Skeletal muscle tissue (tissue), 4 donors: ENCODE measurements around the gene BCAS3. TPM values are rescaled to one million over a fixed set of nuclear protein-coding genes. Genes with fewer than 3 reads are reported as not detected.

Experiments used
- H3K27ac ChIP-seq: one replicate; pipeline ENCODE4 v1.7.0; 2013; ENCODE audit warnings: mild to moderate bottlenecking, low read depth, low read length, inconsistent platforms
- H3K27me3 ChIP-seq, 3 donors: one replicate each; pipeline ENCODE4 v1.7.0; 2013; ENCODE audit warnings: low read length in 3 of 3; ENCODE audit not compliant: control insufficient read depth in 3 of 3, insufficient read depth in 3 of 3
- H3K36me3 ChIP-seq, 3 donors: one replicate each; pipeline ENCODE4 v1.7.0; 2013; ENCODE audit warnings: low read length in 3 of 3; ENCODE audit not compliant: control insufficient read depth in 3 of 3, insufficient read depth in 3 of 3
- H3K4me1 ChIP-seq, 3 donors: one replicate each; pipeline ENCODE4 v1.7.0; 2013; ENCODE audit warnings: low read length in 3 of 3, mild to moderate bottlenecking in 3 of 3; ENCODE audit not compliant: control insufficient read depth in 3 of 3, insufficient read depth in 3 of 3
- H3K4me3 ChIP-seq, 3 donors: one replicate each; pipeline ENCODE4 v1.7.0; 2013; ENCODE audit warnings: low read length in 3 of 3
- H3K9ac ChIP-seq, 3 donors: one replicate each; pipeline ENCODE4 v1.7.0; 2013; ENCODE audit warnings: low read length in 3 of 3, mild to moderate bottlenecking in 3 of 3, moderate library complexity in 2 of 3, low read depth in 1 of 3
- H3K9me3 ChIP-seq, 3 donors: one replicate each; pipeline ENCODE4 v1.7.0; 2013; ENCODE audit warnings: low read length in 3 of 3; ENCODE audit not compliant: control insufficient read depth in 3 of 3
- total RNA-seq: library from RNA; depleted of rRNA; stranded (reverse); fragments of >200 nt; gene quantifications from one replicate; pipeline ENCODE4 v1.2.3, GENCODE V29; 2014
- donor health status: Osteomylitis.

Gene BCAS3
- total RNA-seq, 1 donor from 2014 or later = 25.1 TPM

- H3K27me3 ChIP-seq = no peaks in the 10 kb centered on the region
- H3K27ac ChIP-seq = no peak overlapping the region
- H3K36me3 ChIP-seq = no peaks in the 10 kb centered on the region
- H3K9ac ChIP-seq = no peak overlapping the region
- no peaks in the 10 kb centered on the region for H3K4me1 ChIP-seq
- H3K9me3 ChIP-seq = no peaks in the 10 kb centered on the region
- H3K4me3 ChIP-seq = no peak overlapping the region
Observed at GRCh38 chr17:60832151-60832585, 154.5 kb downstream of the BCAS3 start.

GRCh38 chr17:60832631-60833030, 155.0 kb downstream of the BCAS3 start:
- Histone ChIP-seq H3K4me3 (no peak overlapping the region), H3K9me3 (no peaks in the 10 kb centered on the region), H3K4me1 (no peaks in the 10 kb centered on the region), H3K36me3 (no peaks in the 10 kb centered on the region), H3K9ac (no peak overlapping the region), H3K27ac (no peak overlapping the region), H3K27me3 (no peaks in the 10 kb centered on the region)

- Histone ChIP-seq H3K9ac (no peak overlapping the region), H3K4me1 (no peaks in the 10 kb centered on the region), H3K4me3 (no peak overlapping the region), H3K27me3 (no peaks in the 10 kb centered on the region), H3K27ac (no peak overlapping the region), H3K36me3 (no peaks in the 10 kb centered on the region), H3K9me3 (no peaks in the 10 kb centered on the region)
Observed at GRCh38 chr17:60840456-60840855, 162.8 kb downstream of the BCAS3 start.

- Histone ChIP-seq H3K4me1 (no peaks in the 10 kb centered on the region), H3K9ac (no peak overlapping the region), H3K4me3 (no peak overlapping the region), H3K36me3 (no peaks in the 10 kb centered on the region), H3K9me3 (no peaks in the 10 kb centered on the region), H3K27me3 (no peaks in the 10 kb centered on the region), H3K27ac (no peak overlapping the region)
Observed at GRCh38 chr17:60845012-60845411, 167.4 kb downstream of the BCAS3 start.

GRCh38 chr17:60846175-60846574, 168.5 kb downstream of the BCAS3 start:
- H3K9ac ChIP-seq = no peak overlapping the region

GRCh38 chr17:60851181-60851580, 173.5 kb downstream of the BCAS3 start:
- Histone ChIP-seq H3K4me1 (no peaks in the 10 kb centered on the region), H3K36me3 (no peaks in the 10 kb centered on the region), H3K27ac (no peak overlapping the region), H3K9me3 (no peaks in the 10 kb centered on the region), H3K27me3 (no peaks in the 10 kb centered on the region), H3K9ac (no peak overlapping the region), H3K4me3 (no peak overlapping the region)

More at GRCh38 chr17:60846175-60846574, 168.5 kb downstream of the BCAS3 start:
- Histone ChIP-seq H3K4me1 (no peaks in the 10 kb centered on the region), H3K27me3 (no peaks in the 10 kb centered on the region), H3K4me3 (no peak overlapping the region), H3K27ac (no peak overlapping the region), H3K36me3 (no peaks in the 10 kb centered on the region), H3K9me3 (no peaks in the 10 kb centered on the region)

- Histone ChIP-seq H3K4me3 (no peak overlapping the region), H3K4me1 (no peaks in the 10 kb centered on the region), H3K27me3 (no peaks in the 10 kb centered on the region), H3K9ac (no peak overlapping the region), H3K36me3 (no peaks in the 10 kb centered on the region), H3K27ac (no peak overlapping the region), H3K9me3 (no peaks in the 10 kb centered on the region)
Observed at GRCh38 chr17:60857556-60858080, 180.0 kb downstream of the BCAS3 start.

GRCh38 chr17:60862482-60862881, 184.8 kb downstream of the BCAS3 start:
- Histone ChIP-seq H3K9me3 (no peaks in the 10 kb centered on the region), H3K4me1 (peaks cover 0 to 8% (median 0%) of the 10 kb centered on the region in 3 donors), H3K9ac (no peak overlapping the region), H3K27me3 (no peaks in the 10 kb centered on the region), H3K27ac (no peak overlapping the region), H3K36me3 (no peaks in the 10 kb centered on the region), H3K4me3 (no peak overlapping the region)

GRCh38 chr17:60863892-60864707, 186.4 kb downstream of the BCAS3 start:
- Histone ChIP-seq H3K36me3 (no peaks in the 10 kb centered on the region), H3K27ac (no peak overlapping the region), H3K9ac (no peak overlapping the region), H3K27me3 (no peaks in the 10 kb centered on the region), H3K9me3 (no peaks in the 10 kb centered on the region), H3K4me3 (no peak overlapping the region), H3K4me1 (peaks cover 0 to 8% (median 0%) of the 10 kb centered on the region in 3 donors)

GRCh38 chr17:60864708-60865005, 187.0 kb downstream of the BCAS3 start:
- Histone ChIP-seq H3K36me3 (no peaks in the 10 kb centered on the region), H3K27ac (no peak overlapping the region), H3K9me3 (no peaks in the 10 kb centered on the region), H3K27me3 (no peaks in the 10 kb centered on the region), H3K9ac (no peak overlapping the region), H3K4me1 (peaks cover 0 to 8% (median 0%) of the 10 kb centered on the region in 3 donors), H3K4me3 (no peak overlapping the region)
